K562 (cell line): Measurements from ENCODE around the gene CDS2. TPM values are rescaled to one million over a fixed set of nuclear protein-coding genes. Genes with fewer than 3 reads are reported as not detected.

ENCODE experiments used
- KDM2B ChIP-seq: fragments of 250-450 bp; sonication (Bioruptor Pico); IDR thresholded peaks from 2 replicates; pipeline ENCODE4 v1.8.0; 2021; ENCODE audit warnings: mild to moderate bottlenecking, moderate library complexity
- MGA ChIP-seq: fragments of 450-650 bp; IDR thresholded peaks from 2 replicates; pipeline ENCODE4 v1.6.1; 2016; ENCODE audit warnings: mild to moderate bottlenecking, moderate library complexity
- NR2C2 ChIP-seq, 2 experiments: fragments of 200-800 bp in 1 of 2; sonication (Bioruptor generic) in 1 of 2; sonication (generic) in 1 of 2; formaldehyde crosslinking in 1 of 2; IDR thresholded peaks; 2 replicates each; pipeline versions ENCODE4 v1.6.1 to v1.8.0; 2016 to 2022; ENCODE audit warnings: mild to moderate bottlenecking in 1 of 2, missing compliant biosample characterization in 1 of 2, missing genetic modification characterization in 1 of 2, missing genetic modification reagents in 1 of 2
- XRCC4 ChIP-seq: IDR thresholded peaks from one replicate; pipeline ENCODE4 v1.6.1; 2011; ENCODE audit not compliant: insufficient read depth, insufficient read length; ENCODE audit errors: extremely low read depth
- ZNF316 ChIP-seq: fragments of 450-650 bp; IDR thresholded peaks from 2 replicates; pipeline ENCODE4 v1.6.1; 2016
- ZNF668 ChIP-seq: fragments of 250-450 bp; sonication (Bioruptor Pico); IDR thresholded peaks from 2 replicates; pipeline ENCODE4 v1.8.0; 2022; ENCODE audit warnings: mild to moderate bottlenecking, inconsistent platforms
- polyA plus RNA-seq, 8 experiments: library from polyadenylated mRNA; depleted of rRNA in 4 of 8; stranded (reverse) in 5 of 8; unstranded in 3 of 8; fragments of >200 nt; fragmentation: Nextera tagmentation in 2 of 8; fragmentation: Illumina TruSeq in 1 of 8; extraction: Ambion mirVana in 2 of 8; extraction: Trizol in 1 of 8; gene quantifications; 2 replicates each; pipeline versions ENCODE4 v1.2.1 to v1.2.3, GENCODE V29; 2011 to 2014; ENCODE audit warnings: inconsistent platforms in 1 of 8, missing spikeins in 1 of 8
- total RNA-seq, 7 experiments: library from RNA; depleted of rRNA in 6 of 7; stranded (reverse); fragments of >200 nt in 6 of 7; fragmentation: Illumina TruSeq in 2 of 7; extraction: Trizol in 2 of 7; gene quantifications; 2 replicates each; pipeline versions ENCODE4 v1.2.1 to v1.2.3, GENCODE V29; 2011 to 2021; ENCODE audit warnings: low replicate concordance in 1 of 7

CDS2 gene
- total and polyA plus RNA-seq, 9 of the 15 experiments (the other 6 are each of a cell fraction or from before 2014, with no cell fraction given), result 6.4 to 46.4 (median 12.2) TPM

- TF ChIP-seq NR2C2 (CRISPR knock-in tag; IDR thresholded peaks at IDR 0.05), result no peak
- no peak for TF ChIP-seq NR2C2 (tag; IDR thresholded peaks at IDR 0.05)
- no peak for TF ChIP-seq ZNF668 (CRISPR knock-in tag)
- TF ChIP-seq ZNF316, result no peak
- no peak for TF ChIP-seq XRCC4
- TF ChIP-seq KDM2B, result no peak
- TF ChIP-seq MGA, result no peak
Observed at GRCh38 chr20:5161536-5162164, 34.8 kb downstream of the CDS2 start (continued).
